Epithelial cell of esophagus (primary cell): ENCODE measurements around the gene DNMT3B.

Source experiments
- DNase-seq: peaks from one replicate; pipeline ENCODE4 v3.0.0; 2010; ENCODE audit warnings: low read depth
- H3K4me3 ChIP-seq: 2 replicates; pipeline ENCODE4 v1.5.1; 2011; ENCODE audit warnings: mild to moderate bottlenecking, low read length, control low read depth
- CTCF ChIP-seq: IDR thresholded peaks from 2 replicates; pipeline ENCODE4 v1.5.1; 2011; ENCODE audit warnings: low read depth, mild to moderate bottlenecking, low read length, control low read depth, inconsistent platforms; ENCODE audit not compliant: insufficient read depth; ENCODE audit errors: missing control alignments

The DNMT3B gene

DNA sequence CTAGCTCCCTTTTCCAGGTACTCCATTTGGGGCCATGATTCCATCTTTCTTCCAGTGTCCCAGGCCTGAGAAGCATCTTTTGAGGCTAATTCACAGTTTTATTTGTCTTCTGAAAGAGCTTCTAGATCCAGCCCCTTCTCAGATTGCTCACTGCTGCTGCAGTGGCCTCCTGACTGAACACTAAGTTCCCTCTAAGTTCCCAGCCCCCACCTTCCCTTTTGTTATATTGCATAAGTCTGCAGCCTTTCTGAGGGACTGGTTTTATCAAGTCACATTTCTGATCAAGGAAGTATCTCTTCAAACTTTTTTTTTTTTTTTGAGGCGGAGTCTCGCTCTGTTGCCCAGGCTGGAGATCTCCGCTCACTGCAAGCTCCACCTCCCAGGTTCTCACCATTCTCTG, 68.3 kb downstream of the DNMT3B start:
- DNase-seq, result peak; percentile 48
- TF ChIP-seq CTCF, result no peak
- H3K4me3 ChIP-seq, result no peak overlapping the region

GRCh38 chr20:32831982-32832381, 69.8 kb downstream of the DNMT3B start:
- DNase-seq, result peak; percentile 15
- H3K4me3 ChIP-seq, result no peak overlapping the region
- no peak for TF ChIP-seq CTCF

- DNase-seq, result no peak
- H3K4me3 ChIP-seq, result no peak overlapping the region
- TF ChIP-seq CTCF, result no peak
These were observed 70.5 kb downstream of the DNMT3B start for GRCh38 chr20:32832664-32833063.

- DNase-seq, result no peak
- H3K4me3 ChIP-seq, result no peak overlapping the region
- TF ChIP-seq CTCF, result no peak
These were observed 72.8 kb downstream of the DNMT3B start for GRCh38 chr20:32834972-32835371.

GRCh38 chr20:32837157-32837556, 75.0 kb downstream of the DNMT3B start:
- DNase-seq, result no peak
- TF ChIP-seq CTCF, result no peak
- no peak overlapping the region for H3K4me3 ChIP-seq

DNA sequence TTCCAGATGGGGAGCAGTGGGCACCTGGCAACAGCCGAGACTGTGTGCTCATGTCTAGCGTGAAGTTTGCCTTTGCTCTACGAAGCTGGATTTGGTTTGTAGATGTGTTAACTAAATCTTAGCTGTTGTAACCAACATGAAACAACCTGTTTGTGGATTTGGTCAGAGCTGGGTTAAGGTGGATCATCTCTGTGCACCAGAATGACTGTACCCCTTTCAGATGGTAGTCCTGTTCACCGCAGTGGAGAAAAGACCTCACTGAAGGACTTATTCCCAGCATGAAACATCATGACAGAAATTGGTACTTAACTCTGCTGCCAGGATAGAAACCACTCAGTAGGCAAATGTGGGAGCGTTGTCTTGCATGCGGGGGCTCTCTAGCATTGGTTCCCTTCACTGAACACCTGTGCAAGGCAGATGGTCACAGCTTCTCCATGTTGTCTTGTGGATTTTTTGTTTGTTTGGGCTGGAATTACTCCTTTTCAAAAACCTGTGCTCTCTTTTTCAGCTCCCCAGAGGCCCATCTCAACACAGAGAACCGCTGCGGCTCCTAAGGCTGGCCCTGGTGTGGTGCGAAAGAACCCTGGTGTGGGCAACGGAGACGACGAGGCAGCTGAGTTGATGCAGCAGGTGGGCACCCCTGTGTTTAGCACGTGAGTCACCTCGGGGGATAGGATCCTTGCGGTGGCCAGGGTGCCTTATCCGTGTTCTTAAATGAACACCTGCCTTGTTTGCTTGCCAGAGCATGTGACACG, 77.2 kb downstream of the DNMT3B start:
- DNase-seq, result no peak
- TF ChIP-seq CTCF, result no peak

GRCh38 chr20:32839982-32840285, 77.7 kb downstream of the DNMT3B start:
- TF ChIP-seq CTCF, result no peak
- no peak for DNase-seq
- no peak overlapping the region for H3K4me3 ChIP-seq

More for the DNA sequence above, 77.2 kb downstream of the DNMT3B start:
- H3K4me3 ChIP-seq, result no peak overlapping the region
